ACC112 (cell line): Measurements from ENCODE around the gene PSPH.
A peak's percentile ranks its signal among the peaks of the same experiment; 100 is the strongest.
"Not testable (repeated sequence)": the region's sequence is repeated elsewhere in the genome, so short reads cannot be mapped to it uniquely, and the experiment has no call there.

Experiments used
- H2AFZ ChIP-seq: fragments of 200-600 bp; sonication (generic); one replicate; pipeline ENCODE4 v1.6.0; 2017; ENCODE audit warnings: antibody characterized with exemption, low read length; ENCODE audit not compliant: unreplicated experiment
- H3K27ac ChIP-seq: fragments of 200-600 bp; sonication (generic); 2 replicates; pipeline ENCODE4 v1.5.1; 2014; ENCODE audit warnings: low read depth, mild to moderate bottlenecking, antibody characterized with exemption, low read length, moderate library complexity
- H3K27me3 ChIP-seq: fragments of 200-600 bp; sonication (generic); 2 replicates; pipeline ENCODE4 v1.6.1; 2014; ENCODE audit warnings: mild to moderate bottlenecking, antibody characterized with exemption, low read length, moderate library complexity, mixed read lengths; ENCODE audit not compliant: insufficient read depth
- H3K36me3 ChIP-seq: fragments of 200-600 bp; sonication (generic); 2 replicates; pipeline ENCODE4 v1.6.1; 2016; ENCODE audit warnings: mild to moderate bottlenecking, antibody characterized with exemption, low read length, moderate library complexity, mixed read lengths; ENCODE audit not compliant: insufficient read depth
- H3K4me1 ChIP-seq: fragments of 200-600 bp; sonication (generic); one replicate; pipeline ENCODE4 v1.6.1; 2016; ENCODE audit warnings: low read length, mixed read lengths; ENCODE audit not compliant: insufficient read depth, unreplicated experiment, control insufficient read depth
- H3K4me3 ChIP-seq: fragments of 200-600 bp; sonication (generic); 2 replicates; pipeline ENCODE4 v1.5.1; 2014; ENCODE audit warnings: mild to moderate bottlenecking, low read depth, low read length
- H3K79me2 ChIP-seq: fragments of 200-600 bp; sonication (generic); one replicate; pipeline ENCODE4 v1.6.0; 2016; ENCODE audit warnings: low read length; ENCODE audit not compliant: control insufficient read depth, unreplicated experiment, insufficient read depth

The PSPH gene

DNA sequence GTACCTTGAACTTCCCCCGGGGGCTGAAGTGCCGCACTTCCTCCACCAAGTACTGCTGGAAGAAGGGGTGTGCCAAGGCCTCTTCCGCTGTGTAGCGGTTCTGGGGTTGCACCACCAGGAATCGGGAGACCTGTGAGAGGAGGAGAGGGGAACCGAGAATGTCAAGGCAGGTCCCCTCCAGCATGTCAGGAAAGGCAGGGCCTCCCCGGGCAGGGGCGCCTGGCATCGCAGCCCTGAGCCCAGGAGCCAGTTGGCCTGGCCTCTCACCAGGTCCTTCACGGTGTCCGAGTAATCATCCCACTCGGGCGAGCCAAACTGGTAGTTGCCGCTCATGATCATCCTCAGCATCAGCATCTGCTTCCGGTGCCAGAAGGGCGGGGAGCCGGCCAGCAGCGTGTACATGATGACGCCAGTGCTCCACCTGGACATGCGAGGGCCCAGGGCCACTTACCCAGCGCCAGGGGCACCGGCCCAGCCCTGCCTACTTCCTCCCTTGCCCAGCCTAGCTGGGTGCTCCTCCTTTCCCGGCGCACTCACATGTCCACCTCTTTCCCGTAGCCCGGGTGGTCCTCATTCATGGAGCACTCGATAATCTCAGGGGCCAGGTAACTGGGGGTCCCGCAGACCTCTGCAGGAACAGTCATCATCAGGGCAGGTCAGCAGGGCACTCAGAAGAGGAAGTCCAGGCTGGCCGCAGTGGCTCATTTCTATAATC is 30.5 kb upstream of the PSPH start:
- Histone ChIP-seq H2AFZ (no peak overlapping the region), H3K4me3 (no peak overlapping the region), H3K4me1 (peaks cover 12% of the 10 kb centered on the region), H3K27ac (no peak overlapping the region), H3K79me2 (no peaks in the 10 kb centered on the region), H3K27me3 (no peaks in the 10 kb centered on the region), H3K36me3 (peaks cover 4% of the 10 kb centered on the region; the same call in 1 of the 2 replicates)

DNA sequence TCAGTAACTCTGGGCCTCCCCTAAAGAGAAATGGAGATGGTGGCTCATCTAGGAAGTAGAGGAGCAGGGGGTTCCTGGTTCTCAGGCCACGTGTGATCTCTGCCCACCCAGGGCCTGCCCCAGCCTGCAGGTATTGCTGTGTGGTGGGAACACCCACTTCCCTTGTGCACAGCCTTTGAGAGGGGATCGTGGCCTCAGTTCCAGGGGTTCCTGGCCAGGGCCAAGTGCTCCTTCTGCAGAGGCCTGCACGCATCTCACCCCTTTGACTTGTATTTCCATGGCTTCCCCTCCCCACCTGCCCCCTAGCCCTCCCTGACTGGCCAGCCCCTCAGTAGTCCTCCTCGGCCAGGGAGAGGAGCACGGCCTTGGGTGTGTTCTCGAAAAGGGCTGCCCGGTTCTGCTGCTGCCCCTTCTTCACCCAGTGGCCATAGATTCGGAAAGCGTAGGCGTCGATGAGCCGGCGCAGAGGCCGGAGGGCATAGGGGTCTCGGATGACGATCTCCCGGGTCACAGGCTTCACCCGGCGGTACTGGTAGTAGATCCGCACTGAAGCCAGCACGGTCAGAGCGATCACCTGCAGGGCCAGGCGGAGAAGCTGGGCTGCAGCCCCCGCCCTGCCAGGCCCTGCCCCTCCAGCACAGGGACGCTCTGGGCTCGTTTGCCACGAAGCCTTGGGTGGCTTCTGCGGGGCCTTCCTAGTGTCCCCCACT is 29.6 kb upstream of the PSPH start:
- H3K36me3 ChIP-seq, H2AFZ ChIP-seq, H3K27ac ChIP-seq, H3K79me2 ChIP-seq, H3K4me3 ChIP-seq, H3K27me3 ChIP-seq: not testable (repeated sequence)
- peaks cover 16% of the 10 kb centered on the region for H3K4me1 ChIP-seq

DNA sequence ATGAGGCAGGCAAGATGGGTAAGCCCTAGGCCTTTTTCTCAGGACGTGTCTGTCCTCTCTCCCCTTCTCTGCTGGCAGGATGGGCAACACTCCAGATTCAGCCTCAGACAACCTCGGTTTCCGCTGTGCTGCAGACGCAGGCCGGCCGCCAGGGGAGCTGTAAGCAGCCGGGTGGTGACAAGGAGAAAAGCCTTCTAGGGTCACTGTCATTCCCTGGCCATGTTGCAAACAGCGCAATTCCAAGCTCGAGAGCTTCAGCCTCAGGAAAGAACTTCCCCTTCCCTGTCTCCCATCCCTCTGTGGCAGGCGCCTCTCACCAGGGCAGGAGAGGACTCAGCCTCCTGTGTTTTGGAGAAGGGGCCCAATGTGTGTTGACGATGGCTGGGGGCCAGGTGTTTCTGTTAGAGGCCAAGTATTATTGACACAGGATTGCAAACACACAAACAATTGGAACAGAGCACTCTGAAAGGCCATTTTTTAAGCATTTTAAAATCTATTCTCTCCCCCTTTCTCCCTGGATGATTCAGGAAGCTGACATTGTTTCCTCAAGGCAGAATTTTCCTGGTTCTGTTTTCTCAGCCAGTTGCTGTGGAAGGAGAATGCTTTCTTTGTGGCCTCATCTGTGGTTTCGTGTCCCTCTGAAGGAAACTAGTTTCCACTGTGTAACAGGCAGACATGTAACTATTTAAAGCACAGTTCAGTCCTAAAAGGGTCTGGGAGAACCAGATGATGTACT is 28.4 kb upstream of the PSPH start:
- H3K27me3 ChIP-seq: no peaks in the 10 kb centered on the region
- H2AFZ ChIP-seq: no peak overlapping the region
- H3K4me1 ChIP-seq: peaks cover 16% of the 10 kb centered on the region
- peaks cover 4% of the 10 kb centered on the region; the same call in 1 of the 2 replicates for H3K36me3 ChIP-seq
- H3K27ac ChIP-seq: peak overlapping the region; percentile 33
- H3K4me3 ChIP-seq: no peak overlapping the region
- H3K79me2 ChIP-seq: no peaks in the 10 kb centered on the region

DNA sequence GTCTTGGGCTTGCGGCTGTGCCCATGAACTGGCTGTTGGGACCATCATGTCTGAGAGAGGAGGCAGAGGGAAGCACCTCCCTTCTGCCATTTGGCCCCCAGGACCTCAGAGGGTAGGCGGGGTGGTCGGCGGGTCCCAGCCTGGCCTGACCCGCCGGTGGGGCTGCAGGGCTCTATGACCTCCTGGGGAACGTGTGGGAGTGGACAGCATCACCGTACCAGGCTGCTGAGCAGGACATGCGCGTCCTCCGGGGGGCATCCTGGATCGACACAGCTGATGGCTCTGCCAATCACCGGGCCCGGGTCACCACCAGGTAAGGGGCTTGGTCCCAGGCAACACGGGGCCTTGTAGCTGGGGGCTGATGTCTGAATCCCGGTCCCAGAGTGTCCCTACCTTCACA is 27.0 kb upstream of the PSPH start:
- Histone ChIP-seq H3K4me1 (peaks cover 16% of the 10 kb centered on the region), H3K79me2 (no peaks in the 10 kb centered on the region), H3K27ac (no peak overlapping the region), H2AFZ (no peak overlapping the region), H3K36me3 (peaks cover 4% of the 10 kb centered on the region; the same call in 1 of the 2 replicates), H3K4me3 (no peak overlapping the region), H3K27me3 (no peaks in the 10 kb centered on the region)

DNA sequence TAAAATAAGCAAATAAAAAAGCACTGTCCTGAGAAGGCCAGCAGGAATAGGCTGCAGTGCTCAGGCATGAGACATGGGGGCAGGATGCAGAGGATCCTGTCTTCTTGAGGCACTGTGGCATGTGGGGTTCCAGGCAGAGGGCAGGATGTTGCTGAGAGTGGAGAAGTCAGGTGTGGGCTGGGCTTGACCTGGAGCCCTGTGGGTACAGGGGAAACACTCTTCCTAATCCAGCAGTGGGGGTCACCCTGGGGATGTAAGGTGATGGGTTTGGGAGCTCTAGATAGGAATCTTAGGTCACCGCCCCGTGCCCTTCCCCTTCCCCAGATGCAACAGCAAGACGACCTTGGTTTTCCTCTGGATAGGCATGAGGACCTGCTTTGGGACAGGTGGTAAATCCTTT is 26.4 kb upstream of the PSPH start:
- Histone ChIP-seq H3K4me1 (peaks cover 16% of the 10 kb centered on the region), H3K27me3 (no peaks in the 10 kb centered on the region), H3K36me3 (peaks cover 4% of the 10 kb centered on the region; the same call in 1 of the 2 replicates), H3K79me2 (no peaks in the 10 kb centered on the region), H3K27ac (no peak overlapping the region), H2AFZ (no peak overlapping the region), H3K4me3 (no peak overlapping the region)

DNA sequence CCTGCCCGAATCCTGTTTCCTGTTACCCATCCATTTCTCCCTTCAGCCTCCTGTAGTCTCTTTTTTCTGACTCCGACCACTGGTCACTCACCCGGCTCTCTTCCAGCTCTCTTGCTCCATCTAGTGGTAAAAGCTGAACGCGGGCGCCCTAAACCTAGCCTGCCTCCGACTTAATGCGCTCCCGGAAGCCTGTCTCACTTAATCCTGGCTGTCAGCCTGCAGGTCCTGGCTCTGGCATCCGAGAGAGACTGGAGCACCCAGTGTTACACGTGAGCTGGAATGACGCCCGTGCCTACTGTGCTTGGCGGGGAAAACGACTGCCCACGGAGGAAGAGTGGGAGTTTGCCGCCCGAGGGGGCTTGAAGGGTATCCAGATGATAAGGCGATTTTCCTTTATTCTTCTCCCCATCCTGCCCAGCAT is 23.1 kb upstream of the PSPH start:
- Histone ChIP-seq H3K36me3 (0 out of 2 replicates have a peak, but pooled peaks cover 9% of the 10 kb centered on the region), H3K27ac (no peak overlapping the region), H3K27me3 (no peaks in the 10 kb centered on the region), H3K4me1 (peaks cover 10% of the 10 kb centered on the region), H3K4me3 (no peak overlapping the region), H3K79me2 (no peaks in the 10 kb centered on the region), H2AFZ (no peak overlapping the region)

DNA sequence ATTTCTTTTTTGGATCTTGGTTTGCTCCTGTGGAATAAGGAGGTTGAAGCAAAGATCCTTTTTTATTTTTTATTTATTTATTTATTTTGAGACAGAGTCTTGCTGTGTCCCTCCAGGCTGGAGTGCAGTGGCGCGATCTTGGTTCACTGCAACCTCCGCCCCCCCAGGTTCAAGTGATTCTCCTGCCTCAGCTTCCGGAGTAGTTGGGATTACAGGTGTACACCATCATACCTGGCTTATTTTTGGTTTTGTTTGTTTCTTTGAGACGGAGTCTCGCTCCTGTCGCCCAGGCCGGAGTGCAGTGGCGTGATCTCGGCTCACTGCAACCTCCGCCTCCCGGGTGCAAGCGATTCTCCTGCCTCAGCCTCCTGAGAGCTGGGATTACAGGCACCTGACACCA is 15.1 kb upstream of the PSPH start:
- Histone ChIP-seq H3K4me1 (peaks cover 24% of the 10 kb centered on the region), H3K79me2 (peaks cover 19% of the 10 kb centered on the region), H3K36me3 (peaks cover 23% of the 10 kb centered on the region)
- H3K4me3 ChIP-seq, H2AFZ ChIP-seq, H3K27me3 ChIP-seq, H3K27ac ChIP-seq: not testable (repeated sequence)

DNA sequence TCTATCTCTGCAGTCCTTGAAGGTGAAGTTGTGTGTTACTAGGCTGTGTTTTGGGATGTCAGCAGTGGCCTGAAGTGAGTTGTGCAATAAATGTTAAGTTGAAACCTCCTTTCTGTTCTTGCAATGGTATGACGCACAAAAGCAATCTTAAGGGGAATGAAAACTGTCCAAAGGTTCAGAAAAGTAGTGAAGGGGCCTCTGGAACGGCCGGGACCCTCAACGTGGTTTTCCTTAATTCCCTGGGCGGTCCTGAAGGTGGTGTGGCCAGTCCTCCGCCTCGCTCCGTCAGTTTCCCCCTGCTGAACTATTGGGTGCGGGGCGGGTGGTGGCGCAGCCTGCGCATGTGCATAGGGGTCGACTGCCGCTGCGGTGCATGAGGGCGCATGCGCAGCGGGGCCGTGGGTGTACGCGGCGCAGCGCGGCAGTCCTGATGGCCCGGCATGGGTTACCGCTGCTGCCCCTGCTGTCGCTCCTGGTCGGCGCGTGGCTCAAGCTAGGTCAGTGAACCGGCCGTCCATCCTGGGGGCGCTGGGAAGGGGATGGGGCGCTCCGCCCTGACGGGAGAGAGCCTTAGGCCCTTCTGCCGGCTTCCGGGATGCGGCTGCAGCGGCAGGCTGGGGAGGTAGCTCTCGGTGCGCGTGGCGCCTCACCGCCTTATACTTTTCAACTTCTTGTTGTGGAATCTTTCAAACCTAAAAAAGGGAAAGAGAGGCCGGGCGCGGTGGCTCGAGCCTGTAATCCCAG is 12.8 kb upstream of the PSPH start, which contains the start of gene SUMF2:
Gene SUMF2, plus strand, starts transcription at position 405 of the 744 bp plus-strand sequence. Its CDS starts 26 bp downstream, at position 431.
- Histone ChIP-seq H3K27ac (peak within 1 kb of the TSS; percentile 92), H2AFZ (peak within 1 kb of the TSS; percentile 17), H3K79me2 (peaks cover 27% of the 10 kb centered on the region), H3K4me1 (peaks cover 45% of the 10 kb centered on the region), H3K27me3 (no peaks in the 10 kb centered on the region), H3K36me3 (peaks cover 32% of the 10 kb centered on the region), H3K4me3 (peak within 1 kb of the TSS; percentile 88)

DNA sequence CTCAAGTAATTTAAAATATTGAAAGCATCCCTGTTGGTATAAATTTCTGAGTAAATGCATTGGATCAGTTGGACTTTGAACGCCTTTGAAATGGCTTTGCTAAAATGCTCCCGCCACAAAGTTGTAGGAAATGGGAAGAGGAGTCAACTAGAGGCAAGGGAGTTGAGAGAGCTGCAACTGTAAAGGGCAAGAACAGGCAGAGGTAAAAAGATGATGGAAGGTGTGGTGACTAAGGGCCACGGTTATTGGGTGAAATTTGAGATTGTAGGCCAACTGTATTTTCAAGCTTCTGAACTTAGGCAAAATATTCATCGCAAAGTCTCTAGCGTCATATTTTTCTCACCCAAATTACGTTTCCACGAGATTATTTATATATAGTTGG is 12.2 kb upstream of the PSPH start:
- Histone ChIP-seq H3K27me3 (no peaks in the 10 kb centered on the region), H3K27ac (peak overlapping the region; percentile 92), H2AFZ (peak overlapping the region; percentile 17), H3K36me3 (peaks cover 33% of the 10 kb centered on the region), H3K4me1 (peaks cover 45% of the 10 kb centered on the region), H3K4me3 (peak overlapping the region; percentile 88; the same call in 1 of the 2 replicates), H3K79me2 (peaks cover 27% of the 10 kb centered on the region)

DNA sequence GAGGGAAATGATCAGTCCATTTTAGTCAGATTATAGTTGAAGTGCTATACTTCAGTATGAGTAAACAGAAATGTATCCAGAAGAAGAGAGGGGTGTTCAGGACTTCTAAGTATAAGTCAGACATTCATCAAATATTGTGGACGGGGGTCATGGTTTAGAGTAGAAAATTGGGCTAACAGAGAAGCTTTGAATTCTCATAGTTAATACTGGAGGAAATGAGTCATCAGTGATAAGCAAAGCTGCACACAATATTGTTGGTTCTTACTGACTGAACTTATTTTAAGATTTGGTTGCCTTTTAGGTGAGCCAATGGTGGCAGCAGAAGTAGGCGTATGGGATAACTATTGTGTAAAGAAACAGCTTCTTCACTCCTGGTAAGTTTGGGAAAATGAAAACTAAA is 11.1 kb upstream of the PSPH start:
- H3K4me3 ChIP-seq: peak overlapping the region; percentile 62
- H3K27me3 ChIP-seq: no peaks in the 10 kb centered on the region
- H3K79me2 ChIP-seq: peaks cover 32% of the 10 kb centered on the region
- peaks cover 42% of the 10 kb centered on the region for H3K36me3 ChIP-seq
- H3K27ac ChIP-seq: peak overlapping the region; percentile 92
- no peak overlapping the region for H2AFZ ChIP-seq
- H3K4me1 ChIP-seq: peaks cover 45% of the 10 kb centered on the region
